HEK293T (cell line): ENCODE data around the gene AADAC.

ENCODE experiments used
- ARNT ChIP-seq: fragments of 450-650 bp; IDR thresholded peaks from 2 replicates; pipeline ENCODE4 v1.6.1; 2017; ENCODE audit warnings: mild to moderate bottlenecking
- BHLHE40 ChIP-seq: fragments of 450-650 bp; IDR thresholded peaks from 2 replicates; pipeline ENCODE4 v1.6.1; 2016; ENCODE audit warnings: mild to moderate bottlenecking, moderate library complexity, borderline replicate concordance
- FOXA1 ChIP-seq: fragments of 450-650 bp; IDR thresholded peaks from 2 replicates; pipeline ENCODE4 v1.6.1; 2016; ENCODE audit warnings: mild to moderate bottlenecking

GRCh38 chr3:151838574-151839312, 24.8 kb downstream of the AADAC start:
- TF ChIP-seq FOXA1 (no peak), BHLHE40 (no peak), ARNT (no peak)
